K562 (cell line): ENCODE results near the gene PTBP3. TPM values are rescaled to one million over a fixed set of nuclear protein-coding genes. Genes with fewer than 3 reads are reported as not detected.

Experiments used
- BRCA1 ChIP-seq, 2 experiments: fragments of 450-650 bp in 1 of 2; sonication (generic) in 1 of 2; formaldehyde crosslinking in 1 of 2; IDR thresholded peaks; 2 replicates each; pipeline versions ENCODE4 v1.5.0 to v1.6.1; 2017 to 2020; ENCODE audit warnings: mild to moderate bottlenecking in 1 of 2, missing genetic modification reagents in 1 of 2
- C11orf30 ChIP-seq: fragments of 450-650 bp; IDR thresholded peaks from 2 replicates; pipeline ENCODE4 v1.6.1; 2016; ENCODE audit warnings: low read depth, mild to moderate bottlenecking
- DIDO1 ChIP-seq: fragments of 450-650 bp; IDR thresholded peaks from 2 replicates; pipeline ENCODE4 v1.6.1; 2016; ENCODE audit warnings: low read depth, missing biosample characterization, missing genetic modification characterization
- ESRRA ChIP-seq: fragments of 450-650 bp; IDR thresholded peaks from 2 replicates; pipeline ENCODE4 v1.6.1; 2014; ENCODE audit warnings: low read depth, mild to moderate bottlenecking, moderate library complexity, borderline replicate concordance
- ETV6 ChIP-seq, 3 experiments: fragments of 150-350 bp in 1 of 3; sonication (generic) in 1 of 3; formaldehyde crosslinking in 1 of 3; IDR thresholded peaks; 2 replicates each; pipeline versions ENCODE4 v1.6.1 to v1.8.0; 2014 to 2022; ENCODE audit warnings: borderline replicate concordance in 2 of 3, low read depth in 2 of 3, antibody characterized with exemption in 1 of 3, low read length in 1 of 3, mild to moderate bottlenecking in 1 of 3, missing genetic modification reagents in 1 of 3
- HDAC2 ChIP-seq: fragments of 450-650 bp; IDR thresholded peaks from 2 replicates; pipeline ENCODE4 v1.6.1; 2016; ENCODE audit warnings: mild to moderate bottlenecking
- HEY1 ChIP-seq: fragments of 250-450 bp; sonication (Bioruptor Pico); IDR thresholded peaks from 2 replicates; pipeline ENCODE4 v1.5.0; 2020; ENCODE audit warnings: mild to moderate bottlenecking, moderate library complexity, borderline replicate concordance
- HMG20A ChIP-seq: fragments of 450-650 bp; formaldehyde crosslinking; conservative IDR thresholded peaks from 2 replicates; pipeline ENCODE4 v1.4.0; 2020; ENCODE audit warnings: mild to moderate bottlenecking, mixed read lengths
- ILF3 ChIP-seq: fragments of 450-650 bp; IDR thresholded peaks from 2 replicates; pipeline ENCODE4 v1.6.1; 2018; ENCODE audit warnings: antibody characterized with exemption, mild to moderate bottlenecking, moderate library complexity, borderline replicate concordance
- MAFF ChIP-seq: IDR thresholded peaks from 2 replicates; pipeline ENCODE4 v1.6.1; 2012; ENCODE audit warnings: low read length, improper control_type of control experiment
- MAFK ChIP-seq: IDR thresholded peaks from 2 replicates; pipeline ENCODE4 v1.6.1; 2011; ENCODE audit warnings: low read length, improper control_type of control experiment
- MTF1 ChIP-seq: fragments of 250-450 bp; sonication (Bioruptor Pico); IDR thresholded peaks from 2 replicates; pipeline ENCODE4 v1.9.0; 2021; ENCODE audit warnings: moderate library complexity, mild to moderate bottlenecking, inconsistent platforms, borderline replicate concordance
- NCOR1 ChIP-seq: fragments of 450-650 bp; IDR thresholded peaks from 2 replicates; pipeline ENCODE4 v1.6.1; 2016; ENCODE audit warnings: mild to moderate bottlenecking, moderate library complexity
- NR1H2 ChIP-seq: sonication (generic); formaldehyde crosslinking; IDR thresholded peaks from 2 replicates; pipeline ENCODE4 v1.4.0; 2020; ENCODE audit warnings: mild to moderate bottlenecking, missing genetic modification reagents
- PURB ChIP-seq: sonication (generic); formaldehyde crosslinking; IDR thresholded peaks from 2 replicates; pipeline ENCODE4 v1.9.0; 2021; ENCODE audit warnings: low read depth, mild to moderate bottlenecking, missing genetic modification reagents
- RBM14 ChIP-seq: fragments of 200-400 bp; formaldehyde crosslinking; IDR thresholded peaks from 2 replicates; pipeline ENCODE4 v1.6.1; 2018; ENCODE audit warnings: low read depth, mild to moderate bottlenecking, low read length, moderate library complexity, borderline replicate concordance; ENCODE audit not compliant: insufficient read depth
- SP2 ChIP-seq: IDR thresholded peaks from 2 replicates; pipeline ENCODE4 v1.6.1; 2011; ENCODE audit warnings: mild to moderate bottlenecking, low read depth, low read length, moderate library complexity; ENCODE audit not compliant: poor library complexity, severe bottlenecking; ENCODE audit errors: extremely low read depth
- TCF3 ChIP-seq: sonication (generic); formaldehyde crosslinking; IDR thresholded peaks from 2 replicates; pipeline ENCODE4 v1.4.0; 2020; ENCODE audit warnings: mild to moderate bottlenecking, missing genetic modification reagents
- ZNF184 ChIP-seq: sonication (generic); formaldehyde crosslinking; IDR thresholded peaks from 2 replicates; pipeline ENCODE4 v1.5.0; 2020; ENCODE audit warnings: missing genetic modification reagents
- ZNF436 ChIP-seq: fragments of 250-450, 450-650 bp; sonication (Bioruptor Pico); formaldehyde crosslinking; IDR thresholded peaks from 2 replicates; pipeline ENCODE4 v1.7.0; 2020; ENCODE audit warnings: mild to moderate bottlenecking
- ZNF445 ChIP-seq: fragments of 250-450 bp; sonication (Bioruptor Pico); IDR thresholded peaks from 2 replicates; pipeline ENCODE4 v1.4.0; 2020; ENCODE audit warnings: low read depth, mild to moderate bottlenecking, moderate library complexity
- ZNF57 ChIP-seq: fragments of 450-650 bp; formaldehyde crosslinking; IDR thresholded peaks from 2 replicates; pipeline ENCODE4 v1.4.0; 2020; ENCODE audit warnings: mild to moderate bottlenecking, moderate library complexity
- ZNF707 ChIP-seq: fragments of 250-450 bp; sonication (Bioruptor Pico); conservative IDR thresholded peaks from 2 replicates; pipeline ENCODE4 v1.8.0; 2022; ENCODE audit warnings: inconsistent platforms, mild to moderate bottlenecking, moderate library complexity
- ZZZ3 ChIP-seq: fragments of 450-650 bp; IDR thresholded peaks from 2 replicates; pipeline ENCODE4 v1.6.1; 2016; ENCODE audit warnings: antibody characterized with exemption, mild to moderate bottlenecking, moderate library complexity
- polyA plus RNA-seq, 8 experiments: library from polyadenylated mRNA; depleted of rRNA in 4 of 8; stranded (reverse) in 5 of 8; unstranded in 3 of 8; fragments of >200 nt; fragmentation: Nextera tagmentation in 2 of 8; fragmentation: Illumina TruSeq in 1 of 8; extraction: Ambion mirVana in 2 of 8; extraction: Trizol in 1 of 8; gene quantifications; 2 replicates each; pipeline versions ENCODE4 v1.2.1 to v1.2.3, GENCODE V29; 2011 to 2014; ENCODE audit warnings: inconsistent platforms in 1 of 8, missing spikeins in 1 of 8
- total RNA-seq, 7 experiments: library from RNA; depleted of rRNA in 6 of 7; stranded (reverse); fragments of >200 nt in 6 of 7; fragmentation: Illumina TruSeq in 2 of 7; extraction: Trizol in 2 of 7; gene quantifications; 2 replicates each; pipeline versions ENCODE4 v1.2.1 to v1.2.3, GENCODE V29; 2011 to 2021; ENCODE audit warnings: low replicate concordance in 1 of 7
- TF ChIP-seq, protein P1 (sequence below): fragments of 200-800 bp; sonication (Bioruptor generic); IDR thresholded peaks from 2 replicates; pipeline ENCODE4 v1.6.1; 2017; ENCODE audit warnings: missing genetic modification characterization, missing compliant biosample characterization
- TF ChIP-seq, protein P2 (sequence below): fragments of 450-650 bp; IDR thresholded peaks from one replicate; pipeline ENCODE4 v1.6.1; 2018; ENCODE audit warnings: mild to moderate bottlenecking, moderate library complexity; ENCODE audit not compliant: partially characterized antibody
- TF ChIP-seq, protein P3 (sequence below): fragments of 200-800 bp; sonication (Bioruptor generic); IDR thresholded peaks from 2 replicates; pipeline ENCODE4 v1.6.1; 2017; ENCODE audit warnings: missing genetic modification characterization, missing compliant biosample characterization

Gene PTBP3
- total and polyA plus RNA-seq, 9 of the 15 experiments (the other 6 are each of a cell fraction or from before 2014, with no cell fraction given), result 22.4 to 132 (median 68.0) TPM

DNA sequence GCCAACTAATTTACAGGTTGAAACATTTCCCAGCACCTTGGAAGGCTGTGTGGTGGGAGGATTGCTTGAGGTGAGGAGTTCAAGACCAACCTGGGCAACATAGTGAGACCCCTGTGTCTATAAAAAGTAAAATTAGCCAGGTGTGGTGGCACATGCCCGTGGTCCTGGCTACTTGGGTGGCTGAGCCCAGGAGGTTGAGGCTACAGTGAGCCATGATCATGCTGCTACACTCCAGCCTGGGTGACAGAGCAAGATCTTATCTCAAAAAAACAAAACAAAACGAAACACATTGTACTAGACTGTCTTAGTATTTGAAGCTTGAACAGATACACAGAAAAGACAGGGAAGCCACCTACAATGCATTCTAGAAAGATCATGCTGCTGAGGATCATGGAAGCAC lies 43.7 kb upstream of the PTBP3 start (continued):
- TF ChIP-seq C11orf30 (peak; percentile 74; the same call in 1 of the 2 replicates), ZZZ3 (no peak), ILF3 (no peak), MAFK (peak; percentile 52; the same call in 1 of the 2 replicates), PURB (CRISPR knock-in tag) (no peak), DIDO1 (no peak), ZNF707 (CRISPR knock-in tag) (no peak), ZNF184 (no peak), HDAC2 (no peak), HMG20A (CRISPR knock-in tag) (no peak), TCF3 (no peak), ZNF445 (no peak), BRCA1 (IDR thresholded peaks at IDR 0.05) (no peak), BRCA1 (CRISPR knock-in tag; IDR thresholded peaks at IDR 0.05) (no peak), NCOR1 (no peak), ETV6 (IDR thresholded peaks at IDR 0.05; ENCODE audit: borderline replicate concordance in 1 of 2, low read depth in 2 of 2, low read length in 1 of 2) (no peak), ETV6 (CRISPR knock-in tag; IDR thresholded peaks at IDR 0.05; ENCODE audit: borderline replicate concordance) (no peak), SP2 (no peak), RBM14 (no peak), MTF1 (CRISPR knock-in tag) (no peak), ZNF436 (CRISPR knock-in tag) (no peak), ZNF57 (CRISPR knock-in tag) (no peak), NR1H2 (no peak), MAFF (peak; percentile 73), ESRRA (no peak), HEY1 (CRISPR knock-in tag) (no peak)
- TF ChIP-seq, protein P1, sequence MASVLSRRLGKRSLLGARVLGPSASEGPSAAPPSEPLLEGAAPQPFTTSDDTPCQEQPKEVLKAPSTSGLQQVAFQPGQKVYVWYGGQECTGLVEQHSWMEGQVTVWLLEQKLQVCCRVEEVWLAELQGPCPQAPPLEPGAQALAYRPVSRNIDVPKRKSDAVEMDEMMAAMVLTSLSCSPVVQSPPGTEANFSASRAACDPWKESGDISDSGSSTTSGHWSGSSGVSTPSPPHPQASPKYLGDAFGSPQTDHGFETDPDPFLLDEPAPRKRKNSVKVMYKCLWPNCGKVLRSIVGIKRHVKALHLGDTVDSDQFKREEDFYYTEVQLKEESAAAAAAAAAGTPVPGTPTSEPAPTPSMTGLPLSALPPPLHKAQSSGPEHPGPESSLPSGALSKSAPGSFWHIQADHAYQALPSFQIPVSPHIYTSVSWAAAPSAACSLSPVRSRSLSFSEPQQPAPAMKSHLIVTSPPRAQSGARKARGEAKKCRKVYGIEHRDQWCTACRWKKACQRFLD (CRISPR knock-in tag), result no peak
- TF ChIP-seq, protein P2, sequence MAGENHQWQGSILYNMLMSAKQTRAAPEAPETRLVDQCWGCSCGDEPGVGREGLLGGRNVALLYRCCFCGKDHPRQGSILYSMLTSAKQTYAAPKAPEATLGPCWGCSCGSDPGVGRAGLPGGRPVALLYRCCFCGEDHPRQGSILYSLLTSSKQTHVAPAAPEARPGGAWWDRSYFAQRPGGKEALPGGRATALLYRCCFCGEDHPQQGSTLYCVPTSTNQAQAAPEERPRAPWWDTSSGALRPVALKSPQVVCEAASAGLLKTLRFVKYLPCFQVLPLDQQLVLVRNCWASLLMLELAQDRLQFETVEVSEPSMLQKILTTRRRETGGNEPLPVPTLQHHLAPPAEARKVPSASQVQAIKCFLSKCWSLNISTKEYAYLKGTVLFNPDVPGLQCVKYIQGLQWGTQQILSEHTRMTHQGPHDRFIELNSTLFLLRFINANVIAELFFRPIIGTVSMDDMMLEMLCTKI, result no peak
- TF ChIP-seq, protein P3, sequence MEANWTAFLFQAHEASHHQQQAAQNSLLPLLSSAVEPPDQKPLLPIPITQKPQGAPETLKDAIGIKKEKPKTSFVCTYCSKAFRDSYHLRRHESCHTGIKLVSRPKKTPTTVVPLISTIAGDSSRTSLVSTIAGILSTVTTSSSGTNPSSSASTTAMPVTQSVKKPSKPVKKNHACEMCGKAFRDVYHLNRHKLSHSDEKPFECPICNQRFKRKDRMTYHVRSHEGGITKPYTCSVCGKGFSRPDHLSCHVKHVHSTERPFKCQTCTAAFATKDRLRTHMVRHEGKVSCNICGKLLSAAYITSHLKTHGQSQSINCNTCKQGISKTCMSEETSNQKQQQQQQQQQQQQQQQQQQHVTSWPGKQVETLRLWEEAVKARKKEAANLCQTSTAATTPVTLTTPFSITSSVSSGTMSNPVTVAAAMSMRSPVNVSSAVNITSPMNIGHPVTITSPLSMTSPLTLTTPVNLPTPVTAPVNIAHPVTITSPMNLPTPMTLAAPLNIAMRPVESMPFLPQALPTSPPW (CRISPR knock-in tag), result no peak
